Activated CD4-positive, alpha-beta T cell treated with anti-CD3 and anti-CD28 coated beads, Interleukin-2, amount 10 ng/mL, durations not matched to agents 7 days and 5 days (primary cell): ENCODE data around the gene TBC1D22A. TPM values are rescaled to one million over a fixed set of nuclear protein-coding genes. Genes with fewer than 3 reads are reported as not detected.

ENCODE experiments used
- CTCF ChIA-PET: fragments of 350-600 bp; sonication (Branson Sonifier 250); formaldehyde crosslinking; loops from one replicate; lab custom pipeline; 2021; ENCODE audit warnings: antibody characterized with exemption; lab: Charles Lee
- POLR2A ChIA-PET: fragments of 350-600 bp; sonication (Branson Sonifier 250); formaldehyde crosslinking; loops from one replicate; lab custom pipeline; 2021; ENCODE audit warnings: antibody characterized with exemption; lab: Charles Lee
- DNase-seq: peaks from one replicate; pipeline ENCODE4 v3.0.0-alpha.2; 2020
- H3K27ac Mint-ChIP-seq: one replicate; pipeline ENCODE4 v1.8.0; 2021; ENCODE audit warnings: mild to moderate bottlenecking, moderate library complexity, mixed read lengths
- H3K27me3 Mint-ChIP-seq: one replicate; pipeline ENCODE4 v1.8.0; 2021; ENCODE audit warnings: mixed read lengths
- H3K36me3 Mint-ChIP-seq: one replicate; pipeline ENCODE4 v1.8.0; 2021; ENCODE audit warnings: low read depth, mixed read lengths
- H3K4me1 Mint-ChIP-seq: one replicate; pipeline ENCODE4 v1.8.0; 2021; ENCODE audit warnings: mixed read lengths
- H3K4me3 Mint-ChIP-seq: one replicate; pipeline ENCODE4 v1.8.0; 2021; ENCODE audit warnings: mild to moderate bottlenecking, moderate library complexity, mixed read lengths
- H3K9me3 Mint-ChIP-seq: one replicate; pipeline ENCODE4 v1.8.0; 2021; ENCODE audit warnings: mixed read lengths
- total RNA-seq, 2 experiments: library from RNA; stranded (reverse); gene quantifications; one replicate each; pipeline ENCODE4 v1.2.3, GENCODE V29; 2021

The TBC1D22A gene
- total RNA-seq, 2 experiments from 2014 or later, result 34.1 to 39.2 TPM

GRCh38 chr22:46739094-46739870 is 23.2 kb upstream of the TBC1D22A start:
- H3K27me3 Mint-ChIP-seq, result no peaks in the 10 kb centered on the region
- ChIA-PET POLR2A (no interaction called here), CTCF (interaction anchor here (0.6 to 2.5 kb wide), 9 partner anchors 10 to 176 kb away, joined by 3 to 9 read pairs (median 3); partner anchors contain the start of gene TBC1D22A)
- DNase-seq, result peak; percentile 80
- peaks cover 38% of the 10 kb centered on the region for H3K4me1 Mint-ChIP-seq
- peaks cover 4% of the 10 kb centered on the region for H3K9me3 Mint-ChIP-seq
- peak overlapping the region; percentile 92 for H3K27ac Mint-ChIP-seq
- peaks cover 20% of the 10 kb centered on the region for H3K36me3 Mint-ChIP-seq
- H3K4me3 Mint-ChIP-seq, result peak overlapping the region; percentile 81

GRCh38 chr22:46740910-46741780 is 21.3 kb upstream of the TBC1D22A start:
- peaks cover 4% of the 10 kb centered on the region for H3K9me3 Mint-ChIP-seq
- DNase-seq, result no peak
- CTCF ChIA-PET, result interaction anchor here (0.6 to 1.7 kb wide), 4 partner anchors 15 to 25 kb away, joined by 3 to 4 read pairs (median 4); no protein-coding TSS in a partner anchor
- H3K27me3 Mint-ChIP-seq, result no peaks in the 10 kb centered on the region
- peaks cover 13% of the 10 kb centered on the region for H3K36me3 Mint-ChIP-seq
- POLR2A ChIA-PET, result interaction anchor here (0.9 kb wide), 1 partner anchor 21 kb away, joined by 4 read pairs; the partner anchor contains the start of gene TBC1D22A
- peaks cover 20% of the 10 kb centered on the region for H3K4me1 Mint-ChIP-seq
- no peak overlapping the region for H3K4me3 Mint-ChIP-seq
- peak overlapping the region; percentile 54 for H3K27ac Mint-ChIP-seq

GRCh38 chr22:46741974-46742519 is 20.4 kb upstream of the TBC1D22A start:
- Mint-ChIP-seq H3K9me3 (peaks cover 4% of the 10 kb centered on the region), H3K27ac (no peak overlapping the region), H3K36me3 (peaks cover 8% of the 10 kb centered on the region), H3K27me3 (no peaks in the 10 kb centered on the region), H3K4me3 (no peak overlapping the region), H3K4me1 (peaks cover 11% of the 10 kb centered on the region)
- POLR2A ChIA-PET, result no interaction called here
- CTCF ChIA-PET, result interaction anchor here (0.6 to 1.7 kb wide), 4 partner anchors 15 to 24 kb away, joined by 3 to 4 read pairs (median 4); no protein-coding TSS in a partner anchor
- no peak for DNase-seq

GRCh38 chr22:46742576-46743221 is 19.8 kb upstream of the TBC1D22A start:
- Mint-ChIP-seq H3K27me3 (no peaks in the 10 kb centered on the region), H3K4me1 (peaks cover 9% of the 10 kb centered on the region), H3K36me3 (peaks cover 5% of the 10 kb centered on the region), H3K27ac (no peak overlapping the region), H3K9me3 (peaks cover 4% of the 10 kb centered on the region), H3K4me3 (no peak overlapping the region)
- CTCF ChIA-PET, result interaction anchor here (0.7 to 1.7 kb wide), 3 partner anchors 21 to 153 kb away, joined by 3 to 4 read pairs (median 3); no protein-coding TSS in a partner anchor
- DNase-seq, result no peak
- POLR2A ChIA-PET, result no interaction called here

- CTCF ChIA-PET, result interaction anchor here (1.3 kb wide), 1 partner anchor 181 kb away, joined by 5 read pairs; no protein-coding TSS in a partner anchor
- DNase-seq, result no peak
- H3K27me3 Mint-ChIP-seq, result no peaks in the 10 kb centered on the region
- H3K4me3 Mint-ChIP-seq, result no peak overlapping the region
- peaks cover 4% of the 10 kb centered on the region for H3K9me3 Mint-ChIP-seq
- peaks cover 5% of the 10 kb centered on the region for H3K36me3 Mint-ChIP-seq
- POLR2A ChIA-PET, result no interaction called here
- no peak overlapping the region for H3K27ac Mint-ChIP-seq
- H3K4me1 Mint-ChIP-seq, result peaks cover 9% of the 10 kb centered on the region
These were observed 17.9 kb upstream of the TBC1D22A start for GRCh38 chr22:46744581-46744980.

GRCh38 chr22:46746192-46746591 is 16.3 kb upstream of the TBC1D22A start:
- Mint-ChIP-seq H3K27ac (no peak overlapping the region), H3K4me1 (peaks cover 21% of the 10 kb centered on the region), H3K27me3 (no peaks in the 10 kb centered on the region), H3K4me3 (no peak overlapping the region), H3K36me3 (peaks cover 5% of the 10 kb centered on the region), H3K9me3 (peaks cover 4% of the 10 kb centered on the region)
- no peak for DNase-seq
- POLR2A ChIA-PET, result no interaction called here
- CTCF ChIA-PET, result no interaction called here

- CTCF ChIA-PET, result no interaction called here
- Mint-ChIP-seq H3K4me3 (no peak overlapping the region), H3K27ac (no peak overlapping the region), H3K27me3 (no peaks in the 10 kb centered on the region), H3K36me3 (peaks cover 5% of the 10 kb centered on the region), H3K9me3 (peaks cover 4% of the 10 kb centered on the region), H3K4me1 (peaks cover 23% of the 10 kb centered on the region)
- DNase-seq, result no peak
- POLR2A ChIA-PET, result no interaction called here
These were observed 15.8 kb upstream of the TBC1D22A start for GRCh38 chr22:46746620-46747019.

- H3K27ac Mint-ChIP-seq, result no peak overlapping the region
- H3K4me1 Mint-ChIP-seq, result peaks cover 23% of the 10 kb centered on the region
- no peak for DNase-seq
- H3K4me3 Mint-ChIP-seq, result no peak overlapping the region
- peaks cover 5% of the 10 kb centered on the region for H3K36me3 Mint-ChIP-seq
- ChIA-PET CTCF (interaction anchor here (3.5 kb wide), 1 partner anchor 11 kb away, joined by 15 read pairs; no protein-coding TSS in a partner anchor), POLR2A (no interaction called here)
- peaks cover 4% of the 10 kb centered on the region for H3K9me3 Mint-ChIP-seq
- no peaks in the 10 kb centered on the region for H3K27me3 Mint-ChIP-seq
These were observed 14.8 kb upstream of the TBC1D22A start for GRCh38 chr22:46747646-46748045.

- H3K36me3 Mint-ChIP-seq, result no peaks in the 10 kb centered on the region
- ChIA-PET POLR2A (no interaction called here), CTCF (interaction anchor here (0.8 to 3.5 kb wide), 4 partner anchors 10 to 16 kb away, joined by 3 to 15 read pairs (median 5); partner anchors contain the start of gene TBC1D22A)
- H3K4me1 Mint-ChIP-seq, result peaks cover 23% of the 10 kb centered on the region
- no peaks in the 10 kb centered on the region for H3K27me3 Mint-ChIP-seq
- DNase-seq, result no peak
- peak overlapping the region; percentile 60 for H3K4me3 Mint-ChIP-seq
- H3K9me3 Mint-ChIP-seq, result no peaks in the 10 kb centered on the region
- peak overlapping the region; percentile 96 for H3K27ac Mint-ChIP-seq
These were observed 14.1 kb upstream of the TBC1D22A start for GRCh38 chr22:46748206-46748907.

GRCh38 chr22:46748908-46749675 is 13.4 kb upstream of the TBC1D22A start:
- ChIA-PET CTCF (interaction anchor here (0.8 to 3.5 kb wide), 4 partner anchors 9 to 16 kb away, joined by 3 to 15 read pairs (median 5); partner anchors contain the start of gene TBC1D22A), POLR2A (interaction anchor here (0.6 to 1.0 kb wide), 2 partner anchors 14 to 42 kb away, joined by 3 to 4 read pairs; partner anchors contain the start of gene TBC1D22A)
- no peaks in the 10 kb centered on the region for H3K36me3 Mint-ChIP-seq
- peaks cover 24% of the 10 kb centered on the region for H3K4me1 Mint-ChIP-seq
- H3K4me3 Mint-ChIP-seq, result peak overlapping the region; percentile 60
- H3K27ac Mint-ChIP-seq, result peak overlapping the region; percentile 96
- no peaks in the 10 kb centered on the region for H3K27me3 Mint-ChIP-seq
- no peaks in the 10 kb centered on the region for H3K9me3 Mint-ChIP-seq
- peak; percentile 68 for DNase-seq
